SH-SY5Y (cell line): ENCODE measurements around the gene TM4SF1.

Experiments used
- GATA2 ChIP-seq: IDR thresholded peaks from 2 replicates; pipeline ENCODE4 v1.6.1; 2011; ENCODE audit warnings: mild to moderate bottlenecking, low read depth, low read length
- GATA3 ChIP-seq: IDR thresholded peaks from 2 replicates; pipeline ENCODE4 v1.6.1; 2011; ENCODE audit warnings: low read depth, mild to moderate bottlenecking, low read length, moderate library complexity

The TM4SF1 gene

DNA sequence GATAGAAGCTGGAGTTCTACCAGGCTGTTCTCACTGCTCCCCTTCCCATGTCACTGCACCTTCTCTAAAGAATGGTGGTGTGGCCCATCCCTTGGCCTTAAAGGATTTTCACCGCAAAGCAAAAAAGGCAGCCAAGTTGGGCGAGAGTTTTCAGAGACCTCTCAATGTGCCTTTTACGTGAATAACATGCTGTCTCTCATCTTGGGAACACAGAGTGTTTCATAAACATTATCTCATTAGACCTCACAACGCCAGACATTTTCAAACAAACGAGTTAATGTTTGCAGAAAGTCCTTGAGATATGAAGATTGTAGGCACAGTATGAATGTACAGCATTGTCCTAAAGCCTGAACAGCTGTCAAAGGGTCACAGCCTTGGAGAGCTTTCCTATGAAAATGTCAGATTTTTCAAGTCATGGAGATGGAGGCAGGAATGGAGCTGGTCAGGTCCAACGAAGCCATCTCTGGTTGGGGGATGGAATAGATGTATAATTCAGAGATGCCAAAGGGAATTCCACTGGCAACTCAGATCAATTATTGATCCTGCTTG, 21.3 kb downstream of the TM4SF1 start:
- TF ChIP-seq GATA2 (no peak), GATA3 (no peak)

- TF ChIP-seq GATA2 (no peak), GATA3 (no peak)
Measured at GRCh38 chr3:149353581-149354184, 23.8 kb downstream of the TM4SF1 start.

DNA sequence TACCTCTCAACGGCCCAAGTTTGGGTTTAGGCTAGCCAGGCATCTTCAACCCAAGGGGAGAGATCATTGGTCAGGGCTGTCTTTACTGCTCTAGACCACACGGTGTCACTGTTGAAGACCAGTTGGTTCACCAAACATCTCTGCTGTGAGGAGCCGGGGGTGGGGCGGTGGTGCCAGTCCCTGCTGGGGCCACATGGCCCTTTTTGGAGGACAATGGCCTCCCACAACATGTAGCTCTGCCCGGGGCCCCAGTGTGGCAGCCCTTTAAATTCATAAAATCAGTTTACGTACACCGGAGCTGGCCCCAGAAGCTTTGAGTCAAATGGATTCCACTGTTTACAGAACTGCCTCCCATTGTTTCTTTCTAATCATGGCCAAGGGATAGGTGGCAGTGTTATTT, 24.9 kb downstream of the TM4SF1 start:
- TF ChIP-seq GATA3 (no peak), GATA2 (no peak)

GRCh38 chr3:149343951-149344350, 33.5 kb downstream of the TM4SF1 start:
- TF ChIP-seq GATA3, result no peak
- TF ChIP-seq GATA2, result no peak

GRCh38 chr3:149342413-149343380, 34.8 kb downstream of the TM4SF1 start:
- TF ChIP-seq GATA3 (no peak), GATA2 (no peak)

DNA sequence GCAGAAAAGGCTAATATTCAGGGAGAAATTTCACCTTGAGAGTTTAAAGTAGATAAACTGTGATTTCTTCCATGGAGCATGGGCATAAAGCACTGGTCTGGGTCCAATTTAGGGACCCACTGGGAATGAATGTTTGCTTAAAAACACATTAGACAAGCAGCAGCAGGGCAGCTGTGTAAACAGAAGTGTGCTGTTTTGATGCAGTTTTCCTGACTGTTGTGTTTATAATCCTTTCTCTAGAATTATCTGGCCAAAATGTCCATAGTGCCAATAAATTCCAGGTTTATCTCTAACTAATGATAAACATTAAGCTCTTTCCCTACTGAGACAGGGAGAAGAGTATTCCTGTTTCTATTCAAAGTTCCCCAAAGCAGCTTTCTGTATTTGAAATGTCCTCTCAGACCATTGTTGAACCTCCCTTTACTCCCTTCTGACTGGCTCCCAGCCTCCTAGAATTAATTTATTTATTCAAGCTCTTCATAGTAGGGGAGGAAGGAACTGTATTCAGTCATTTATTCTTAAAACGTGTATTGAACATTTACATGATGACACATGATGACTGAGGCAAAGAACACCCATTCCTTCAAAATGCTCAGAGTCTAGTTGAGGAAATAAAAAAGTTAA, 37.0 kb downstream of the TM4SF1 start:
- TF ChIP-seq GATA2 (no peak), GATA3 (no peak)

DNA sequence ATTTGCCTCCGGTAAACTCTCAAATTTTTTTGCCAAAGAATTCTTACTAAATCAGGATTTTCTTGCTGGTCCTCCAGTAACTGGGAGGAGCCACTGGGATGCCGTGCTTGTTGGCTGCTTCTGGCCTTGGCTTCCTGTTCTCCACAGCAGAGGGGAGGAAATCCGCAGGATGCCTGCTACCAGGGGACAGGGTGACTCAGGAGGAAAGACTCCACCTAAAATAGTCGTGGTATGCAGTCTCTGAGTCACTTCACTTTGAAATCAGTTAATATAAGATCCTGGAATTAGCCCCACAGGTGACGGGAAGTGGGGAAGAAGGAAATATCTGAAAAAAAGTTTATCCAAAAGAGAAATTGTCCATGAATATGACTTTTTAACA, 37.5 kb downstream of the TM4SF1 start:
- no peak for TF ChIP-seq GATA3
- no peak for TF ChIP-seq GATA2

- no peak for TF ChIP-seq GATA2
- TF ChIP-seq GATA3, result no peak
Measured at GRCh38 chr3:149336925-149337324, 40.5 kb downstream of the TM4SF1 start.

GRCh38 chr3:149333176-149333859, 44.1 kb downstream of the TM4SF1 start, which contains the start of gene TM4SF18:
TSS of gene TM4SF18 (minus strand) at chr3:149333636. CDS start at chr3:149333382, 254 bp downstream.
- TF ChIP-seq GATA2 (no peak), GATA3 (no peak)

DNA sequence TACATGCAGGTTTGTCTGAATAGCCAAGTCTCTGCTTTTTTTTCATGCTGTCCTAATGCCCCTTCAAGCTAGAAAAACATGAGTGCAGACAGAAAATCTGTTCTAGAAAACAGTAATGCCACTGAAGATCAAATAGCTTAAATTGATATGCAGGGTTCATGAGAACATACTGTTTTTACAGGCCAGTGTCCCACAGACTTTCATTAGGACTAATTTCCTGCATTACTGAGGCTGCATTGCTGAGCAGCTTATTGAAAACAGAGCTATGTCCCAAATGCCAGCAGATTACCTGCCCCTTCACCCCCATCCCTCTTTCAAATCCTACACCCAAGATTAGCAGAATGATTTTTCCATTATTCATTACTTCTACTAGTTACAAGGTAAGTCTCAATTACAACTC, 44.7 kb downstream of the TM4SF1 start:
- TF ChIP-seq GATA2, result no peak
- TF ChIP-seq GATA3, result no peak

DNA sequence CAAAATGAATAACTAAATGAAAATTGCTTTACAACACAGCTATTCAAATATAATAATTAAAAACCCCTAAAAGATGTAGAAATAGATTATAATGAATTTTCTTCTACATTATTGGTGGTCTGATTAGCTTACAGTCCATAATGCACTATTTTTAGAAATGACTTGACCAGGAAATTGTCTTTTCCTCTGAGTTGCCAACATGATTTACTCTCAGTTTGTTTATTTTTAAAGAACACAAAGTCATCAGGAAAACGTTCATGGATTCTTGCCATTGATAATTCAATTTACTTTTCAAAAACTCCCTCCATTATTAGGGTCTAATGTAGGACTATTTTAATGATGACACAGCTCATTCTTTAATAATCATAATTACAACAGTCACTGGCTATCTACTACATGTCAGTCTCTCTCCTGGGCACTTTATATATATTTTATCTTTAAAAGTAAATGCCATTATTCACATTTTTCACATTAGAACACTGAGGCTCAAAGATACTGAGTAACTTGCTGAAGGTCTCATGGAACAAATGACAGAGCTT, 45.2 kb downstream of the TM4SF1 start:
- no peak for TF ChIP-seq GATA2
- TF ChIP-seq GATA3, result no peak

DNA sequence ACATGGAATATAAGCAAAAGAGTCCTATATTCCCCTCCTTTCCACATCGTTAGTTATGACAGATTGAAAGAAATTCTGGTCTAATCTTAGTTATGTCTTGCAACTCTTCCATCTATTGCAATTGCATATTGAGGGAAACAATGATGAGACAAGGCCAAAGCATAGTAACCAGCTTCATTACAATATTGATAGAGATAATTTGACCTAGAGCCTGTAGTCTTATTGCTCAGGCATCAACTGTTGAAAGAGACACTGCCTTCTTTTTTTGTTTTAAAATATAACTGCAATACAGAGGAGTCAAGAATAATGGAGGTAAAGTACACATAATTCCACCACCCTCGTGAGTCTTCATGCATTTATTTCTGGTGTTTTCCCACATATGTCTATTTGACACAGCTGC, 46.1 kb downstream of the TM4SF1 start:
- no peak for TF ChIP-seq GATA2
- no peak for TF ChIP-seq GATA3

- TF ChIP-seq GATA3 (no peak), GATA2 (no peak)
Measured at GRCh38 chr3:149330609-149331331, 46.7 kb downstream of the TM4SF1 start.
